Liver (tissue), 9 donors: ENCODE data around the gene BAHCC1. TPM values are rescaled to one million over a fixed set of nuclear protein-coding genes. Genes with fewer than 3 reads are reported as not detected.
"Not testable (repeated sequence)": the region's sequence is repeated elsewhere in the genome, so short reads cannot be mapped to it uniquely, and the experiment has no call there.

Source experiments
- DNase-seq: peaks from one replicate; pipeline ENCODE4 v3.0.0-alpha.2; 2017; ENCODE audit warnings: low spot score
- H3K27ac ChIP-seq, 2 donors: one replicate each; pipeline ENCODE4 v1.7.0; 2013; ENCODE audit warnings: inconsistent platforms in 2 of 2, low read length in 2 of 2, control low read depth in 1 of 2, low read depth in 1 of 2, mild to moderate bottlenecking in 1 of 2
- H3K27me3 ChIP-seq, 4 donors: one replicate each; pipeline versions ENCODE4 v1.6.1 to v1.7.0; 2013; ENCODE audit warnings: low read length in 3 of 4, inconsistent platforms in 1 of 4, mild to moderate bottlenecking in 1 of 4, moderate library complexity in 1 of 4; ENCODE audit not compliant: control insufficient read depth in 4 of 4, insufficient read depth in 4 of 4
- H3K36me3 ChIP-seq, 4 donors: one replicate each; pipeline versions ENCODE4 v1.6.1 to v1.7.0; 2013; ENCODE audit warnings: low read length in 3 of 4, mild to moderate bottlenecking in 3 of 4, low read depth in 1 of 4, moderate library complexity in 1 of 4; ENCODE audit not compliant: control insufficient read depth in 4 of 4, insufficient read depth in 3 of 4
- H3K4me1 ChIP-seq, 4 donors: one replicate each; pipeline versions ENCODE4 v1.6.1 to v1.7.0; 2013; ENCODE audit warnings: low read length in 3 of 4, mild to moderate bottlenecking in 3 of 4, moderate library complexity in 1 of 4; ENCODE audit not compliant: control insufficient read depth in 4 of 4, insufficient read depth in 4 of 4
- H3K4me3 ChIP-seq, 3 donors: one replicate each; pipeline versions ENCODE4 v1.6.1 to v1.7.0; 2013; ENCODE audit warnings: low read length in 3 of 3, control low read depth in 1 of 3, low read depth in 1 of 3, mild to moderate bottlenecking in 1 of 3
- H3K9ac ChIP-seq, 2 donors: one replicate each; pipeline ENCODE4 v1.7.0; 2013; ENCODE audit warnings: low read length in 2 of 2, mild to moderate bottlenecking in 2 of 2, moderate library complexity in 2 of 2, control low read depth in 1 of 2, low read depth in 1 of 2
- H3K9me3 ChIP-seq, 4 donors: one replicate each; pipeline versions ENCODE4 v1.6.1 to v1.7.0; 2013; ENCODE audit warnings: low read length in 3 of 4; ENCODE audit not compliant: control insufficient read depth in 4 of 4
- ATF3 ChIP-seq: IDR thresholded peaks from 2 replicates; pipeline ENCODE4 v1.6.1; 2016; ENCODE audit warnings: antibody characterized with exemption
- CTCF ChIP-seq: fragments of 150-350 bp; IDR thresholded peaks from 2 replicates; pipeline ENCODE4 v1.5.1; 2017; ENCODE audit warnings: improper control_type of control experiment, low read depth, low read length; ENCODE audit not compliant: missing input control
- FOXA1 ChIP-seq: IDR thresholded peaks from 2 replicates; pipeline ENCODE4 v1.6.1; 2016; ENCODE audit warnings: antibody characterized with exemption
- FOXA2 ChIP-seq: IDR thresholded peaks from 2 replicates; pipeline ENCODE4 v1.6.1; 2016; ENCODE audit warnings: antibody characterized with exemption
- GABPA ChIP-seq, 2 donors: IDR thresholded peaks in 1 of 2; conservative IDR thresholded peaks in 1 of 2; 2 replicates each; pipeline ENCODE4 v1.6.1; 2016; ENCODE audit warnings: antibody characterized with exemption in 2 of 2, mild to moderate bottlenecking in 1 of 2, moderate library complexity in 1 of 2
- HNF4A ChIP-seq, 2 donors: conservative IDR thresholded peaks; 2 replicates each; pipeline ENCODE4 v1.6.1; 2016; ENCODE audit warnings: antibody characterized with exemption in 2 of 2, mild to moderate bottlenecking in 2 of 2
- HNF4G ChIP-seq: IDR thresholded peaks from 2 replicates; pipeline ENCODE4 v1.6.1; 2016; ENCODE audit warnings: antibody characterized with exemption
- JUND ChIP-seq, 2 donors: IDR thresholded peaks; 2 replicates each; pipeline ENCODE4 v1.6.1; 2016; ENCODE audit warnings: antibody characterized with exemption in 2 of 2
- NR2F2 ChIP-seq: IDR thresholded peaks from 2 replicates; pipeline ENCODE4 v1.6.1; 2016; ENCODE audit warnings: antibody characterized with exemption
- REST ChIP-seq: IDR thresholded peaks from 2 replicates; pipeline ENCODE4 v1.6.1; 2016; ENCODE audit warnings: antibody characterized with exemption, mild to moderate bottlenecking
- RXRA ChIP-seq, 2 donors: IDR thresholded peaks; 2 replicates each; pipeline ENCODE4 v1.6.1; 2017 to 2018; ENCODE audit warnings: antibody characterized with exemption in 2 of 2, mild to moderate bottlenecking in 1 of 2
- SP1 ChIP-seq: IDR thresholded peaks from 2 replicates; pipeline ENCODE4 v1.6.1; 2018; ENCODE audit warnings: antibody characterized with exemption, mild to moderate bottlenecking
- YY1 ChIP-seq: IDR thresholded peaks from 2 replicates; pipeline ENCODE4 v1.6.1; 2016; ENCODE audit warnings: antibody characterized with exemption, mild to moderate bottlenecking
- ZBTB33 ChIP-seq: IDR thresholded peaks from 2 replicates; pipeline ENCODE4 v1.6.1; 2016; ENCODE audit warnings: antibody characterized with exemption
- WGBS: extraction: QIAGEN DNeasy Blood & Tissue Kit; methylation state at CpG from one replicate; pipeline ENCODE4 v1.1.7; 2013; 5-methylcytosine and 5-hydroxymethylcytosine counted together
- polyA plus RNA-seq, 2 donors: library from polyadenylated mRNA; stranded (reverse) in 1 of 2; unstranded in 1 of 2; fragments of 200-250 nt in 1 of 2; fragments of >200 nt in 1 of 2; fragmentation: Nextera tagmentation in 1 of 2; extraction: Ambion mirVana in 1 of 2; gene quantifications; one replicate each; pipeline versions ENCODE4 v1.2.1 to v1.2.3, GENCODE V29; 2013 to 2015
- total RNA-seq, 2 donors: library from RNA; depleted of rRNA; stranded (reverse); fragments of >200 nt; gene quantifications; one replicate each; pipeline ENCODE4 v1.2.3, GENCODE V29; 2014
- donor health status: healthy.
- donor health status: healthy.
- donor health status: healthy.
- donor health status: healthy.
- donor health status: healthy.

Gene BAHCC1
- total and polyA plus RNA-seq, 4 donors = 0.76 to 3.9 (median 2.5) TPM

- H3K4me1 ChIP-seq = peaks cover 4 to 11% (median 9%) of the 10 kb centered on the region in 4 donors
- H3K4me3 ChIP-seq = no peak overlapping the region
- H3K27me3 ChIP-seq = no peaks in the 10 kb centered on the region
- TF ChIP-seq FOXA2 (no peak), REST (no peak)
- H3K9me3 ChIP-seq = no peaks in the 10 kb centered on the region
- no peaks in the 10 kb centered on the region for H3K36me3 ChIP-seq
- no peak for DNase-seq
- 85% methylated on average over 8 of the region's 8 CpGs for whole genome bisulfite sequencing
- H3K9ac ChIP-seq = no peak overlapping the region
- H3K27ac ChIP-seq = no peak overlapping the region
These were observed 44.9 kb upstream of the BAHCC1 start for GRCh38 chr17:81350320-81350890.

GRCh38 chr17:81351329-81352052, 43.8 kb upstream of the BAHCC1 start:
- H3K4me1 ChIP-seq, H3K27me3 ChIP-seq, H3K27ac ChIP-seq, H3K9me3 ChIP-seq, DNase-seq, H3K4me3 ChIP-seq, H3K9ac ChIP-seq, H3K36me3 ChIP-seq: not testable (repeated sequence)
- 87% methylated on average over 25 of the region's 25 CpGs for WGBS

GRCh38 chr17:81352056-81352455, 43.2 kb upstream of the BAHCC1 start:
- not testable (repeated sequence) for H3K27me3 ChIP-seq
- WGBS = 91% methylated on average over 38 of the region's 38 CpGs

GRCh38 chr17:81354252-81354953, 40.9 kb upstream of the BAHCC1 start:
- Histone ChIP-seq H3K36me3 (no peaks in the 10 kb centered on the region), H3K9ac (no peak overlapping the region), H3K4me3 (no peak overlapping the region), H3K27me3 (no peaks in the 10 kb centered on the region), H3K27ac (no peak overlapping the region), H3K4me1 (no peaks in the 10 kb centered on the region), H3K9me3 (no peaks in the 10 kb centered on the region)
- 82% methylated on average over 14 of the region's 14 CpGs for whole genome bisulfite sequencing
- DNase-seq = no peak
- TF ChIP-seq GABPA (IDR thresholded peaks at IDR 0.05 in 1 of 2, conservative IDR thresholded peaks at IDR 0.05 in 1 of 2) (no peak), CTCF (no peak), NR2F2 (no peak), HNF4A (conservative IDR thresholded peaks at IDR 0.05) (no peak), RXRA (IDR thresholded peaks at IDR 0.05) (no peak), JUND (IDR thresholded peaks at IDR 0.05) (no peak), FOXA1 (no peak), SP1 (no peak), FOXA2 (no peak), YY1 (no peak), ATF3 (no peak), ZBTB33 (no peak), HNF4G (no peak)

More at GRCh38 chr17:81352056-81352455, 43.2 kb upstream of the BAHCC1 start:
- not testable (repeated sequence) for H3K9ac ChIP-seq, H3K27ac ChIP-seq, H3K36me3 ChIP-seq, H3K4me3 ChIP-seq, H3K4me1 ChIP-seq, DNase-seq, H3K9me3 ChIP-seq
